ENCODE measurements around the gene DNAJC18.

GRCh38 chr5:139454568-139455290 is 15.4 kb upstream of the DNAJC18 start:
- TF ChIP-seq, protein P1, sequence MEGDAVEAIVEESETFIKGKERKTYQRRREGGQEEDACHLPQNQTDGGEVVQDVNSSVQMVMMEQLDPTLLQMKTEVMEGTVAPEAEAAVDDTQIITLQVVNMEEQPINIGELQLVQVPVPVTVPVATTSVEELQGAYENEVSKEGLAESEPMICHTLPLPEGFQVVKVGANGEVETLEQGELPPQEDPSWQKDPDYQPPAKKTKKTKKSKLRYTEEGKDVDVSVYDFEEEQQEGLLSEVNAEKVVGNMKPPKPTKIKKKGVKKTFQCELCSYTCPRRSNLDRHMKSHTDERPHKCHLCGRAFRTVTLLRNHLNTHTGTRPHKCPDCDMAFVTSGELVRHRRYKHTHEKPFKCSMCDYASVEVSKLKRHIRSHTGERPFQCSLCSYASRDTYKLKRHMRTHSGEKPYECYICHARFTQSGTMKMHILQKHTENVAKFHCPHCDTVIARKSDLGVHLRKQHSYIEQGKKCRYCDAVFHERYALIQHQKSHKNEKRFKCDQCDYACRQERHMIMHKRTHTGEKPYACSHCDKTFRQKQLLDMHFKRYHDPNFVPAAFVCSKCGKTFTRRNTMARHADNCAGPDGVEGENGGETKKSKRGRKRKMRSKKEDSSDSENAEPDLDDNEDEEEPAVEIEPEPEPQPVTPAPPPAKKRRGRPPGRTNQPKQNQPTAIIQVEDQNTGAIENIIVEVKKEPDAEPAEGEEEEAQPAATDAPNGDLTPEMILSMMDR (IDR thresholded peaks at IDR 0.05; ENCODE audit: low read depth, low read length) = no peak
- no peak for TF ChIP-seq POLR2A (IDR thresholded peaks at IDR 0.05; ENCODE audit: extremely low read depth, insufficient read length)
- TF ChIP-seq, protein P2, sequence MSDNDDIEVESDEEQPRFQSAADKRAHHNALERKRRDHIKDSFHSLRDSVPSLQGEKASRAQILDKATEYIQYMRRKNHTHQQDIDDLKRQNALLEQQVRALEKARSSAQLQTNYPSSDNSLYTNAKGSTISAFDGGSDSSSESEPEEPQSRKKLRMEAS (IDR thresholded peaks at IDR 0.05; ENCODE audit: low read depth, low read length) = no peak
